AG09319 (cell line): ENCODE measurements around the gene CALR3.
A peak's percentile ranks its signal among the peaks of the same experiment; 100 is the strongest.

Source experiments
- DNase-seq: peaks from one replicate; pipeline ENCODE4 v3.0.0-alpha.2; 2010; ENCODE audit warnings: low read depth; ENCODE audit errors: extremely low read depth
- TF ChIP-seq, protein P1 (sequence below): IDR thresholded peaks from 2 replicates; pipeline ENCODE4 v1.5.1; 2011; ENCODE audit warnings: low read depth, mild to moderate bottlenecking, inconsistent platforms, low read length, moderate library complexity

The CALR3 gene

DNA sequence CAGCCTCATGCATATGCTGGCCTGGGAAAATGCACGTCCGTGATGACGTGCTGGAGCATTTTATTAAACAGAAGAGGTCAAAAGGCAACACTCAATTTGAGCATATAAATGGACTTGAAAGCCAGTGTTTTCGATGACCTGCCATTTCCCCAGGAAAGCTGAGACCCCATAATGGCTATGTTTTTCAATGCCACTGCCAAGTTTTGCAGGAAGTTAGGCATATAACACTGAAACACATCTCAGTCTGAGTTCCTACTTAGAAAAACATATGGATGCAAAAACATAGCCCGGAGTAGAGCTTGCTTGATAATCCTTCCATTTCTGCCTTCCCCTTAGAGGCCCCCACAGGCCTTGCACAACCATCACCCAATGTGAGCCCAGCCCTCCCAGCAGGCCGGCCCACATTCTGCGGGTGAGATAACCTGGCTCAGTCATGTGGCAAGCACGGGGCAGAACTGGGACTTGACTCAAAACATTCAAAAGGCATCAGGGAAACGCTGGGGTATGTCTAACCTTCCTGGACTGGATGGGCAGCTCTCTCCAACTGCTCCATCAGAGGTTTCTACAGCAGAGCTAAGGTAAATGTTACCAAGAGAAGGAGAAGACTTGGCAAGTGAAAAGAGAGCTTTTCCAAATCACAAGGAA lies 49.1 kb downstream of the CALR3 start:
- DNase-seq: peak; percentile 52
- TF ChIP-seq, protein P1, sequence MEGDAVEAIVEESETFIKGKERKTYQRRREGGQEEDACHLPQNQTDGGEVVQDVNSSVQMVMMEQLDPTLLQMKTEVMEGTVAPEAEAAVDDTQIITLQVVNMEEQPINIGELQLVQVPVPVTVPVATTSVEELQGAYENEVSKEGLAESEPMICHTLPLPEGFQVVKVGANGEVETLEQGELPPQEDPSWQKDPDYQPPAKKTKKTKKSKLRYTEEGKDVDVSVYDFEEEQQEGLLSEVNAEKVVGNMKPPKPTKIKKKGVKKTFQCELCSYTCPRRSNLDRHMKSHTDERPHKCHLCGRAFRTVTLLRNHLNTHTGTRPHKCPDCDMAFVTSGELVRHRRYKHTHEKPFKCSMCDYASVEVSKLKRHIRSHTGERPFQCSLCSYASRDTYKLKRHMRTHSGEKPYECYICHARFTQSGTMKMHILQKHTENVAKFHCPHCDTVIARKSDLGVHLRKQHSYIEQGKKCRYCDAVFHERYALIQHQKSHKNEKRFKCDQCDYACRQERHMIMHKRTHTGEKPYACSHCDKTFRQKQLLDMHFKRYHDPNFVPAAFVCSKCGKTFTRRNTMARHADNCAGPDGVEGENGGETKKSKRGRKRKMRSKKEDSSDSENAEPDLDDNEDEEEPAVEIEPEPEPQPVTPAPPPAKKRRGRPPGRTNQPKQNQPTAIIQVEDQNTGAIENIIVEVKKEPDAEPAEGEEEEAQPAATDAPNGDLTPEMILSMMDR: no peak

GRCh38 chr19:16446108-16446723 lies 49.8 kb downstream of the CALR3 start:
- TF ChIP-seq, protein P1: no peak
- no peak for DNase-seq

DNA sequence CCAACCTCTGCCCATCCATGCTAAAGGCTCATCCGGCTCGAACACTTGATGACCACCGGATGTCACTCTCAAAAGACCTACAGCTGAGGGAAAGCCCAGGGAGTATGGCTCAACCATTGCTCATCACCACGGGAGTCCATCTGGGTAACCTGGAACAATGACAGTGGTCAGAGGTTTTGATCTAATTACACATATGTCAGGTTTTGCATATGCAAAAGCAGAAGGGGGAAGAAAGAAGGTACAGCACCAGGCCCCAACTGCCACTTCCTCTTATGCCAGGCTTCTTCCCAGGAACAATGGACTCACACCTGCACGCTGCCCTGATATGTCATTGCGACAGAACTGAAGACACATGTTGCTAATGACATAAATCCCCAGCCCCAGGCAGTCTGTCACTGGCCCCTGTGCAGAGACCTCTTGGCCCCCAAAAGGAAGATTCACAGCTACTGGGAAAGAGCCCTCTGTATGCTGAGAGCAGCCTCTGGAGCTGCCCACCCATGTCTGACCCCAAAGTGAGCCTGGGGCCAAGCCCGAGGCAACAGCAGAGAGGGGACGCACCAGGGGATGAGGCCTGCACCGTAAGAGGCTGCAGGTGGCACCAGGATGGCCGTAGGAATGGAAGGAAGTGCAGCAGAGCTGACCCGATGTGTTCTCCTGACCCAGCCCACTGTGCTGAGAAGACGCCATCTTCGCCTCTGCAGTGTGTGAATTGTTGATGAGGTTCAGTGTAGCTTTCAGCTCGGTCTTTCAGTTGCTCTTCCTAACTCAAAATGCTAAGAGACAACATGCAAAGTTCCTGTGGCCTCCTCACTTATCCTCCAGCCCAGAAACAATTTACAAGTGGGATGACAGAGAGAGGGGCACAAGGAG lies 50.5 kb downstream of the CALR3 start:
- DNase-seq: no peak
- TF ChIP-seq, protein P1: no peak

GRCh38 chr19:16444269-16444600 lies 51.7 kb downstream of the CALR3 start:
- TF ChIP-seq, protein P1: no peak
- no peak for DNase-seq

DNA sequence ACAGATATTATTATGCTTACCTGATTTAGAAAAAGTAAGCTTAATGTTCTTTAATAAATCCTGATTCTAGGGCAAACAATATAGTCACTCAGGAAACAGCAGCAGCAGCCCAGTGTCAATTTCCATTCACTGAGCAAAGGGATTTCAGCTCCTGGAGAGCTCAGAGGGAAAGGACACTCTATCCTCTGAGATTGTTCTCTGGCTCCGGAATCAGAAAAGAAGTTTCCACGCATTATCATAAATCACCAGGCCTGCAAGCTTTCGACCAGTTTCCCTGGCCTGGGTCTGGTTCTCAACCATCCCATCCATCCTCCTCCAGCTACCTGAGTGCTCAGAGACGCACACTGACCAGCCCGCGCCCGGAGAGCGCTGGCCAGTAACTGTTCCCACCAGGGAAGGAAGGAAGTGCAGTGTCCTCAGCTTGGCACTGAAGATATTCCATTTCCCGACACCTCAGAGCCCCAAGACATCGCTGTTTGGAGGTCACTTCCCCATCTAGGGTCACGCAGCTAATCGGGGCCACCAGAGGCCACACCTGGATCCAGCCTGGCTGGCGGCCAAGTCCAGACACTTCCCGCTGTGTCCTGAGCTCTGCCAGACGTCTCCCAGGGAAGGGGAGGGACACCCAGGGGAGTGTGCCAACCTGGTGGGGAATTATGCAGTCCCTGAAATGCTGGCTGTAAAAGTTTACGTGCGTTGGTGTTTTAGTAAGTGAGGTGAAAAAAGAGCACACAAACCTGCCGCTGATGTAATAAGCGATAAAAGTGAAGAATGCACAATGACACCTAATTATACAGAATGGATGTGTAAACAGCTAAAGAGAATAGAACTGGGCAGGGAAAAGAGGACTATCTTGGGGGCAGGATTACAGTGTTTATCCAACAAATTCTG lies 53.3 kb downstream of the CALR3 start:
- DNase-seq: no peak
- TF ChIP-seq, protein P1: no peak

GRCh38 chr19:16441661-16442162 lies 54.3 kb downstream of the CALR3 start:
- no peak for DNase-seq

More at GRCh38 chr19:16441661-16442162, 54.3 kb downstream of the CALR3 start:
- TF ChIP-seq, protein P1: peak; percentile 36
